Fibroblast of lung (primary cell): Measurements from ENCODE around the gene PRAMEF26. TPM values are rescaled to one million over a fixed set of nuclear protein-coding genes. Genes with fewer than 3 reads are reported as not detected.
A peak's percentile ranks its signal among the peaks of the same experiment; 100 is the strongest.
"Not testable (repeated sequence)": the region's sequence is repeated elsewhere in the genome, so short reads cannot be mapped to it uniquely, and the experiment has no call there.

Source experiments
- DNase-seq, 2 donors: peaks; one replicate each; pipeline versions ENCODE4 v3.0.0 to v3.0.0-alpha.2; 2010; ENCODE audit warnings: low read depth in 2 of 2
- H2AFZ ChIP-seq: 2 replicates; pipeline ENCODE4 v1.5.1; 2012; ENCODE audit warnings: low read length, control low read depth, inconsistent platforms
- H3K27ac ChIP-seq: 2 replicates; pipeline ENCODE4 v1.5.1; 2011; ENCODE audit warnings: low read length, control low read depth; ENCODE audit not compliant: insufficient read depth
- H3K27me3 ChIP-seq: 2 replicates; pipeline ENCODE4 v1.5.1; 2011; ENCODE audit warnings: mild to moderate bottlenecking, low read length; ENCODE audit not compliant: control insufficient read depth, insufficient read depth
- H3K36me3 ChIP-seq: 2 replicates; pipeline ENCODE4 v1.5.1; 2011; ENCODE audit warnings: low read length; ENCODE audit not compliant: control insufficient read depth, insufficient read depth
- H3K4me1 ChIP-seq: 2 replicates; pipeline ENCODE4 v1.5.1; 2011; ENCODE audit warnings: low read length; ENCODE audit not compliant: control insufficient read depth, insufficient read depth; ENCODE audit errors: extremely low read depth
- H3K4me2 ChIP-seq: 2 replicates; pipeline ENCODE4 v1.5.1; 2011; ENCODE audit warnings: low read length, control low read depth; ENCODE audit not compliant: insufficient read depth; ENCODE audit errors: extremely low read depth
- H3K4me3 ChIP-seq, 4 experiments: fragments of 200-600 bp in 1 of 4; sonication (generic) in 1 of 4; replicated peaks in 1 of 4; 2 replicates each; pipeline ENCODE4 v1.5.1; 2011 to 2016; ENCODE audit warnings: low read length in 4 of 4, low read depth in 3 of 4, mild to moderate bottlenecking in 3 of 4, control low read depth in 2 of 4, inconsistent platforms in 1 of 4, mixed read lengths in 1 of 4; ENCODE audit not compliant: insufficient read depth in 1 of 4; ENCODE audit errors: control extremely low read depth in 1 of 4
- H3K79me2 ChIP-seq: 2 replicates; pipeline ENCODE4 v1.5.1; 2012; ENCODE audit warnings: mild to moderate bottlenecking, low read length, inconsistent platforms; ENCODE audit not compliant: control insufficient read depth, insufficient read depth
- H3K9ac ChIP-seq: 2 replicates; pipeline ENCODE4 v1.5.1; 2011; ENCODE audit warnings: mild to moderate bottlenecking, low read length, control low read depth; ENCODE audit not compliant: insufficient read depth
- H3K9me3 ChIP-seq: 2 replicates; pipeline ENCODE4 v1.5.1; 2012; ENCODE audit warnings: low read depth, low read length; ENCODE audit not compliant: control insufficient read depth, insufficient read depth
- H4K20me1 ChIP-seq: 2 replicates; pipeline ENCODE4 v1.5.1; 2011; ENCODE audit warnings: low read length; ENCODE audit not compliant: control insufficient read depth, insufficient read depth; ENCODE audit errors: extremely low read depth
- polyA minus RNA-seq: library from RNA; depleted of rRNA, polyadenylated mRNA; stranded (reverse); fragments of >200 nt; gene quantifications from 2 replicates; pipeline ENCODE4 v1.2.3, GENCODE V29; 2011; ENCODE audit warnings: low replicate concordance
- polyA plus RNA-seq, 2 donors: library from polyadenylated mRNA; depleted of rRNA in 1 of 2; stranded (reverse) in 1 of 2; unstranded in 1 of 2; fragments of >200 nt; gene quantifications; 2 replicates each; pipeline ENCODE4 v1.2.1, GENCODE V29; 2011 to 2012; ENCODE audit warnings: missing spikeins in 1 of 2
- total RNA-seq: library from RNA; depleted of rRNA; stranded (reverse); fragments of >200 nt; gene quantifications from 2 replicates; pipeline ENCODE4 v1.2.1, GENCODE V29; 2014

PRAMEF26 gene
- total RNA-seq (not detected in 2 replicates), polyA plus RNA-seq (not detected in 2 replicates), polyA minus RNA-seq (not detected in 2 replicates)
- polyA plus RNA-seq (2012), result not detected in 2 replicates

GRCh38 chr1:13155909-13156308 lies at the start of gene PRAMEF26:
Gene PRAMEF26, minus strand, starts transcription at chr1:13156009. Its CDS starts 2,914 bp downstream, at chr1:13153095.
- H3K27ac ChIP-seq, H3K27me3 ChIP-seq, H3K4me1 ChIP-seq, H3K4me2 ChIP-seq, H3K9ac ChIP-seq, H3K36me3 ChIP-seq, H3K79me2 ChIP-seq, H4K20me1 ChIP-seq, H3K9me3 ChIP-seq, DNase-seq, H2AFZ ChIP-seq, H3K4me3 ChIP-seq: not testable (repeated sequence)

DNA sequence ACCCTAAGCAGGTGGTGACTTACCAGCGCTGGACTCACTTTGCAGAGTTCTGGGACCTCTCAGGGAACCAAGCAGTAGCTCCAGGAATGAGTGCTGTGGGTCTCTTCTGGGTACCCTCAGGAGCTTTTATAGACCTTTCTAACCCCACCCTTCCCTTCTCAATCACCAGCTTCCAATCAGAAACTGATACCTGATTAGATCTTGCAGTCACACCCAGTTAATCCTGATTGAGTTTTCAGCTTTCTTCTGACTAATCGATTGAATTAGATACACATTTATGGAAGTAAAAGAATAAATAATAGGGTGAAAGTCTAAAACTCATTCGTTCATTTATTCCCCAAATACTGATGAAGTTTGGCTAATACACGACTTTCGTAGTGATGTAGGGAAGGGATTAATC lies 45.5 kb upstream of the PRAMEF26 start, which contains the start of gene PRAMEF13:
TSS of gene PRAMEF13 (minus strand) at position 101 of the 400 bp plus-strand sequence. CDS start 1,820 bp downstream, outside the sequence.
- H3K9ac ChIP-seq, H3K4me3 ChIP-seq, H3K27me3 ChIP-seq, H3K9me3 ChIP-seq, H3K27ac ChIP-seq, H4K20me1 ChIP-seq, DNase-seq, H3K4me1 ChIP-seq, H2AFZ ChIP-seq, H3K36me3 ChIP-seq, H3K4me2 ChIP-seq, H3K79me2 ChIP-seq: not testable (repeated sequence)

DNA sequence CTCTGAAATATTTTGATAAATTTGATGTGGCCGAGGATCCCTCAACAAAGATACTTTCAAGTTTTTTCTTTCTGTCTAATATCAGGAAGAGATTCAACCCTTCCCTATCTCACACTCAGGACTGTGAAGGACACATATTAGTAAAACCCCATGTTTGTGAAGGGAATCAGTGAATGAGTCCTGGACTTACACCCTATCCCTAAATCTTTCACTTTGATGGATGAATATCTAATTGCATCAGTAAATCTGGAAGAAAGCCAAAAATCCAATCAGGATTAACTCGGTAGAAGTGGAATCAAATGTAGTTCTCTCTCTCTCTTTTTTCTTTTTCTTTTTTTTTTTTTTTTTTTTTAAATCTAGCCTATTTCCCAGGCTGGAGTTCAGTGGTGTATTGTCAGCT lies 15.7 kb upstream of the PRAMEF26 start, which contains the start of gene PRAMEF9:
TSS of gene PRAMEF9 (plus strand) at position 301 of the 400 bp plus-strand sequence. CDS start 3,433 bp downstream, outside the sequence.
- not testable (repeated sequence) for H3K27ac ChIP-seq, H3K4me3 ChIP-seq, H3K79me2 ChIP-seq, H3K9me3 ChIP-seq, H2AFZ ChIP-seq, H3K4me2 ChIP-seq, H3K9ac ChIP-seq, H3K27me3 ChIP-seq, H3K36me3 ChIP-seq, H4K20me1 ChIP-seq, H3K4me1 ChIP-seq
- peak in 1 of 2 donors; percentile 0 for DNase-seq

- H3K4me2 ChIP-seq, H3K4me1 ChIP-seq, H3K4me3 ChIP-seq, H3K9me3 ChIP-seq, H2AFZ ChIP-seq, H3K9ac ChIP-seq, H3K27me3 ChIP-seq, H3K27ac ChIP-seq, H3K36me3 ChIP-seq, H3K79me2 ChIP-seq, DNase-seq, H4K20me1 ChIP-seq: not testable (repeated sequence)
Measured at GRCh38 chr1:13165531-13165930, 9.7 kb upstream of the PRAMEF26 start, which contains the start of gene HNRNPCL4. Gene HNRNPCL4, minus strand, starts transcription at chr1:13165631. Its CDS starts 164 bp downstream, at chr1:13165467.

GRCh38 chr1:13116754-13117153 lies 39.1 kb downstream of the PRAMEF26 start, which contains the start of gene HNRNPCL2:
Gene HNRNPCL2, minus strand, starts transcription at chr1:13116854. Its CDS starts 454 bp downstream, at chr1:13116400.
- not testable (repeated sequence) for H3K27me3 ChIP-seq, H3K9ac ChIP-seq, H3K36me3 ChIP-seq, H3K9me3 ChIP-seq, H3K4me2 ChIP-seq, H3K79me2 ChIP-seq, H3K4me3 ChIP-seq, H2AFZ ChIP-seq, H4K20me1 ChIP-seq, H3K27ac ChIP-seq, DNase-seq, H3K4me1 ChIP-seq

Other genes starting within 250 kb of the PRAMEF26 start
- gene PRAMEF7, start 239.4 kb downstream of the PRAMEF26 start, total RNA-seq, result not detected in 2 replicates
- not detected in 2 replicates for gene PRAMEF7, start 239.4 kb downstream of the PRAMEF26 start, polyA plus RNA-seq
- not detected in 2 replicates for gene PRAMEF6, start 208.4 kb downstream of the PRAMEF26 start, total RNA-seq
- gene PRAMEF6, start 208.4 kb downstream of the PRAMEF26 start, polyA plus RNA-seq, result not detected in 2 replicates
- not detected in 2 replicates for gene PRAMEF27, start 99.4 kb downstream of the PRAMEF26 start, total RNA-seq
- not detected in 2 replicates for gene PRAMEF27, start 99.4 kb downstream of the PRAMEF26 start, polyA plus RNA-seq
- not detected in 2 replicates for gene HNRNPCL3, start 95.2 kb downstream of the PRAMEF26 start, total RNA-seq
- gene HNRNPCL3, start 95.2 kb downstream of the PRAMEF26 start, polyA plus RNA-seq, result not detected in 2 replicates
- gene PRAMEF25, start 85.2 kb downstream of the PRAMEF26 start, total RNA-seq, result not detected in 2 replicates
- not detected in 2 replicates for gene PRAMEF25, start 85.2 kb downstream of the PRAMEF26 start, polyA plus RNA-seq
- gene HNRNPCL2, start 39.2 kb downstream of the PRAMEF26 start, total RNA-seq, result not detected in 2 replicates
- not detected in 2 replicates for gene HNRNPCL2, start 39.2 kb downstream of the PRAMEF26 start, polyA plus RNA-seq
- not detected in 2 replicates for gene HNRNPCL4, start 9.6 kb upstream of the PRAMEF26 start, total RNA-seq
- not detected in 2 replicates for gene HNRNPCL4, start 9.6 kb upstream of the PRAMEF26 start, polyA plus RNA-seq
- gene PRAMEF9, start 15.8 kb upstream of the PRAMEF26 start, total RNA-seq, result not detected in 2 replicates
- gene PRAMEF9, start 15.8 kb upstream of the PRAMEF26 start, polyA plus RNA-seq, result not detected in 2 replicates
- not detected in 2 replicates for gene PRAMEF13, start 45.4 kb upstream of the PRAMEF26 start, total RNA-seq
- gene PRAMEF13, start 45.4 kb upstream of the PRAMEF26 start, polyA plus RNA-seq, result not detected in 2 replicates
- gene PRAMEF18, start 70.1 kb upstream of the PRAMEF26 start, total RNA-seq, result not detected in 2 replicates
- not detected in 2 replicates for gene PRAMEF18, start 70.1 kb upstream of the PRAMEF26 start, polyA plus RNA-seq
- not detected in 2 replicates for gene PRAMEF5, start 98.2 kb upstream of the PRAMEF26 start, total RNA-seq
- gene PRAMEF5, start 98.2 kb upstream of the PRAMEF26 start, polyA plus RNA-seq, result not detected in 2 replicates
- gene PRAMEF8, start 129.1 kb upstream of the PRAMEF26 start, total RNA-seq, result not detected in 2 replicates
- gene PRAMEF8, start 129.1 kb upstream of the PRAMEF26 start, polyA plus RNA-seq, result not detected in 2 replicates
- gene PRAMEF33, start 147.5 kb upstream of the PRAMEF26 start, total RNA-seq, result not detected in 2 replicates
- gene PRAMEF33, start 147.5 kb upstream of the PRAMEF26 start, polyA plus RNA-seq, result not detected in 2 replicates
- gene PRAMEF15, start 159.6 kb upstream of the PRAMEF26 start, total RNA-seq, result not detected in 2 replicates
- not detected in 2 replicates for gene PRAMEF15, start 159.6 kb upstream of the PRAMEF26 start, polyA plus RNA-seq
- not detected in 2 replicates for gene PRAMEF14, start 191.1 kb upstream of the PRAMEF26 start, total RNA-seq
- gene PRAMEF14, start 191.1 kb upstream of the PRAMEF26 start, polyA plus RNA-seq, result not detected in 2 replicates
- not detected in 2 replicates for gene PRAMEF19, start 215.9 kb upstream of the PRAMEF26 start, total RNA-seq
- not detected in 2 replicates for gene PRAMEF19, start 215.9 kb upstream of the PRAMEF26 start, polyA plus RNA-seq
- not detected in 2 replicates for gene PRAMEF17, start 233.6 kb upstream of the PRAMEF26 start, total RNA-seq
- gene PRAMEF17, start 233.6 kb upstream of the PRAMEF26 start, polyA plus RNA-seq, result not detected in 2 replicates